ENCODE results near the gene GSC.

GSC gene

DNA sequence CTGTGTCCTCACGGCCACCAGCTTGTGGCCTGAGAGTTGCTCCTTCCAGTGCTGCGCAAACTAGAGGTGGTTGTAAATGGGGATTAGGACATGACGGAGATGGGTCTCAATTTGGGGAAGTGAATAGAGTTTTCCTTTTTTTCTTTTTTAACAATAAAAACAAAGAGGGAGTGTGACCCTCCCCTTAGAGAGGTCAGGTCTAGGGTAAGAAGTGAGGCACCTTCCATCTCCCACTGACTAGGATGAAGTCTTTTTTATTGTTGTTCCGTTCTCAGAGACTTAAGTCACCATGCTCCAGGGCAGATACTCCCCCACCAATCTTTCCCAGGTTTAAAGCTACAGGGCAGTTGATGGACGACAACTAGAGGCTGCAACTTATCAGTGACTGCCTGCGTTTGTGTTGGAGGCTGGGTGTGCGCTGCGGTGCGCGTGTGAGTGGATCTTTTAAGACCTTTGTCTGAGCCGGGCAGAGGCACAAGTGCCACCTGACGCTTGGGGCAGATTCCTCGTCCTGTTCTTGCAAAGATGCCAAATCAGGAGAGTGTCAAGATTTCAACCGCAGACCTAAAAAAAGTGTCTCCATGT lies 2.1 kb upstream of the GSC start:
- DNase-seq (ENCODE audit: low read depth in 2 of 3, low spot score in 2 of 3), result no peak

DNA sequence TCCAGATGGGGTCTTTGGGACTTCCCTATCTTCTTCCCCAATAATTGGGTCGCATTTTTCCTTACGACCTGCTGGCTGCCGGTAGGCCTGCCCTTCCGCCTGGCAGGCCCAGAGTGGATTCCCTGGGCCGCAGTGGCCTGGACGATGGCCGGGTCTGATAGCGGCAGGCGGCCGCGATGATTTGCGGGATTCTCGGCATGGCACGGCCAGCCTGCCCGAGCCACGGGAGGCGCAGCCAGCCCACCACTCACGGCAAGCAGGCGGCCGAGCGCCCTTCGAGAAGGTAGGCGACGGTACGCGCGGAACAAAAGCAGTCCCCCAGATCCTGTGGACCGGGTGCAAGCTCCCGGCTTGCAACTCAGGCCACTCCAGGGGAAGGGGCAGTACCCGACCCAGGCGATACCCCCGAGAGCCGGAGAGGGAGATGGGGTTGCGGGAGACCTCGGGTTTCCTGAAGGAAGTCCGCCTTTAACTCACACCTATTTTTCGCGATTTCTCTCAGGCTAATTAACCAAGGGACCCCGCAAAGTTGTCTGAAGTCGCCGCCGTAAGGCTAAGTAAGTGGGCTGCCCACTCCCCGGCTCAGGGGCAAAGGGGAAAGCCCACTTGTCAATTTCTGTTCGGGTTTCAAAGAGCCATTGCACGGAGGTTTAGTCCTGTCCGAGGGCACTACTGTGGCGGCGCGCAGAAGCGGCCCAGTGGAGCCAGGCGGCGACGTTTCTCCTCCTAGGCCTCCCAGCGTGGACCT lies 1.4 kb upstream of the GSC start:
- no peak for DNase-seq (ENCODE audit: low read depth in 2 of 3, low spot score in 2 of 3)

DNA sequence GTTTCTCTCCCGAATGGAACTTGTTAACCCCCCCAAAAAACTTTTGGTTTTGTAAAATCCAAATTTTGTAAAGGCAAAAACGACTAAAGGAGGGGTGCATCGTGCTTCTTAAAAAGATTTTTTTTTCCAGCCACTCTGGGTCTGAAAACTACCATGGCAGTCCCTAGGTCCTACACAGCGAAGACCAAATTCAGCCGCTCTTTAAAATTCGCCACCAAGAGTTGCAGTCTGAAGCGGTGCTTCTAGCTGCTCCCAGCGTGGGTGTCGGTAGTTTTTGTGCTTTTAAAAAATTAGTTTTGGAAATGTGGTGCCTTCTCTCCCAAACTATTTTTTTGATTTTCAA lies 873 bp upstream of the GSC start:
- DNase-seq (ENCODE audit: low read depth in 2 of 3, low spot score in 2 of 3), result no peak

GRCh38 chr14:94770251-94770749 lies 387 bp upstream of the GSC start:
- no peak for DNase-seq (ENCODE audit: low read depth in 2 of 3, low spot score in 2 of 3)

- no peak for DNase-seq (ENCODE audit: low read depth in 2 of 3, low spot score in 2 of 3)
Observed at GRCh38 chr14:94768521-94769390, 1.2 kb downstream of the GSC start.

- no peak for DNase-seq (ENCODE audit: low read depth in 2 of 3, low spot score in 2 of 3)
Observed at GRCh38 chr14:94768141-94768520, 1.8 kb downstream of the GSC start.

DNA sequence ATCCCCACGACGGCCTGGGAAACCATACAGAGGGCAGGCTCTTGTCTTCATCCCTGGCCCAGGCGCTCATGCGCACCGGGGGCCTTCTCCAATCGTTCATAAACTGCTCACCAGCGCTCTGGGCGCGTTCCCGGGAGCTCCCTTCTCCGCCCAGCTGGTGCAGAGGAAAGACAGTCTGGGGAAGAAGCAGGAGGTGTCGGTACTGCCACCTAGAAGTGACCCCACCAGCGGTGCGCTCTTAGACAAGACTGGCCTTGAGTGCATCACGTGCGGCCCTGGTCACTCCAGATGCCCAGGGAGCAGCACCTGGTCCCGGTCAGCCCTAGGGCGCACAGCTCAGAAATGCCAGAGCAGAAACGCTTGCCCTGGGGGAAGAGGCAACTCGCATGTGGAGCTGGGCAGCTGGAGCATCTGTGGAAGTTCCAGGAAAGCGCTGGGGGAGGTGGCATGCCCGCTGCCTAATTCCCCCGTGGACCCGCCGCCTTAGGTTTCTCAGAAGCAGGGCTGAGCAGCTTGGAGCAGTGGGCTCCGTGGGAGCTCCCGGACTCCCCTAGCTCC lies 2.5 kb downstream of the GSC start:
- no peak for DNase-seq (ENCODE audit: low read depth in 2 of 3, low spot score in 2 of 3)

DNA sequence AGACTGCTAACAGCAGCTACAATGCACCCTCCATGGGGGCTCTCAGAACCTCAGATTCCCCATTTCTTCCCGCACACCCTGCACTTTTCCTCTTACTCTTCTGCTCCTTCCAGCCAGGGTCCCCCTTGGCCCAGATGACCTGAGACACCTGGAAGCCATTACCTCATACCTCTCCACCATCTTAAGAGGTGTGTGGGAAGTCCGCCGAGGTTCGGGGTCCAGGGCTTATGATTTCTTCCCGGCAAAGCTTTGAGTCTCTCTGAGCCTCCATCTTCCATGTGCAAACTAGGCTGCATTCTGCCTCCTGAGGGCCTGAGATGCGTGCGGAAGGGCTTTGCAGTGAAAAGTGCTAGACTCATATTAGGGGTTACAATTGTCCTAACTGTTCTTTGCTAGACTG lies 5.3 kb downstream of the GSC start:
- no peak for DNase-seq (ENCODE audit: low read depth in 2 of 3, low spot score in 2 of 3)

GRCh38 chr14:94762431-94762830 lies 7.5 kb downstream of the GSC start:
- no peak for DNase-seq (ENCODE audit: low read depth in 2 of 3, low spot score in 2 of 3)

- no peak for DNase-seq (ENCODE audit: low read depth in 2 of 3, low spot score in 2 of 3)
Observed at GRCh38 chr14:94761997-94762377, 7.9 kb downstream of the GSC start.

- no peak for DNase-seq (ENCODE audit: low read depth in 2 of 3, low spot score in 2 of 3)
Observed at GRCh38 chr14:94761348-94761996, 8.4 kb downstream of the GSC start.

DNA sequence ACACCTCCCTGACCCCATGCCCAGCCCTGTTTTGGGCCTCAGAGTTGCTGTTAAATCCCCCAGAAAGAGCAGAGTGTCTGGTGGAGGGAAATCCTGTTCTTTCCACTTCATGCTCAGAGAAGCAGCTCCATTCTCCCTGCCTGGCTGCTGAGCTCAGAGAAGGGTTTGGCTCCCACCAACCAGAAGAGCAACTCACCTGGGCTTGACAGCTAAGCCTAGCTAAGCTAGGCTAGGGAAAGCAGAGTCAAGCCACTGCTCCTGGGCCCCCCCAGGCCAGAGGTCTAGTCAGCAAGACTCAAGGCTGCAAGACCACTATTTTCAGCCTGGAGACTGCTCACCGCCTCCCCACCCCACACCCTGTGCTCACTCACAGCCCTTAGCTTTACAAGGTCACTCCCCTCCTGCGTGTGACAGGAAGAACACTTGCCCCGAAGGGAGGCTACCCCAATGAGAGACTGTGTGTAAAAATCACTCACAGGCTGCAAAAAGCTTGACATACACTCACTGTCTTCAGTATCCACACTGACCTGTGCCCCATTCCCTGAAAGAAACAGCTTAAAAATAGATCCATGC lies 13.5 kb downstream of the GSC start:
- DNase-seq (ENCODE audit: low read depth in 2 of 3, low spot score in 2 of 3), result no peak

GRCh38 chr14:94754391-94754942 lies 15.4 kb downstream of the GSC start:
- DNase-seq (ENCODE audit: low read depth in 2 of 3, low spot score in 2 of 3), result no peak

GRCh38 chr14:94752591-94753436 lies 17.1 kb downstream of the GSC start:
- DNase-seq (ENCODE audit: low read depth in 2 of 3, low spot score in 2 of 3), result no peak

- no peak for DNase-seq (ENCODE audit: low read depth in 2 of 3, low spot score in 2 of 3)
Observed at GRCh38 chr14:94751956-94752355, 18.0 kb downstream of the GSC start.

DNA sequence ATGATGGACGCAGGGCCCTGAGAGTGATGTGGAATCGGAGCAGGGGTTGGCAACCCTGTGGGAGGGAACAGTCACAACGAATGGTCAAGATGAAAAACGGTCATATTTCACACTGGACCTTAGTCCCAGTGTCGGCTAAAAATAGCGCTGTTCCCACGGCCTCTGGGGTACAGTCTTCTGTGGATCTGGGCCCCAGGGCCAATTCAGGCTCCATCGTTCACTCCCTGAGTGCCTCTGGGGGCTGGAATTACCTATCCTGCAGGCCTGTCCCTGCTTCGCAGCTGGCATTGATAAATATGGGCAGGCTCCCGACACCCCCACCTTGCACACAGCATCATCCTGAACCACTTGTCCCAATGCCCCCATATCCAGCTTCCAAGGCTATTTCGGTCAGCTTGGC lies 18.6 kb downstream of the GSC start:
- DNase-seq (ENCODE audit: low read depth in 2 of 3, low spot score in 2 of 3), result no peak

DNA sequence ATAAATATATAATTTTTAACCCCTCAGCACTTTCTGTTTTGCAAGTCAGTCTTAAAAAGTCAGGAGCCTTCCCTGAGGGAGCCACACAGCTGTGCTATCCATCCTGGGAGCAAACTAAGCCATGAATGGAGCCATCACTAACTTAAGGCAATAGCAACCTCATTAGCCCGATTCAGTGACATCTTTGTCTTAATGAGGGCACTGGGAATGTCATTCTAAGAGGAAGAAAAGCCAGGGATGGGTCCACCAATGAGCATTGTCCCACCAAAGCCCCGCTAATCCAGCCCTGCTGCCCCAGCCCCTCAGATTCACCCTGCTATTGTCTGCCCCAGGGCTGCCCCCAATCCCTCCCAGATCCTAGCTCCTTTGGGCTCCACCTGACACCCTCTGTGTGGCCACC lies 19.5 kb downstream of the GSC start:
- no peak for DNase-seq (ENCODE audit: low read depth in 2 of 3, low spot score in 2 of 3)

DNA sequence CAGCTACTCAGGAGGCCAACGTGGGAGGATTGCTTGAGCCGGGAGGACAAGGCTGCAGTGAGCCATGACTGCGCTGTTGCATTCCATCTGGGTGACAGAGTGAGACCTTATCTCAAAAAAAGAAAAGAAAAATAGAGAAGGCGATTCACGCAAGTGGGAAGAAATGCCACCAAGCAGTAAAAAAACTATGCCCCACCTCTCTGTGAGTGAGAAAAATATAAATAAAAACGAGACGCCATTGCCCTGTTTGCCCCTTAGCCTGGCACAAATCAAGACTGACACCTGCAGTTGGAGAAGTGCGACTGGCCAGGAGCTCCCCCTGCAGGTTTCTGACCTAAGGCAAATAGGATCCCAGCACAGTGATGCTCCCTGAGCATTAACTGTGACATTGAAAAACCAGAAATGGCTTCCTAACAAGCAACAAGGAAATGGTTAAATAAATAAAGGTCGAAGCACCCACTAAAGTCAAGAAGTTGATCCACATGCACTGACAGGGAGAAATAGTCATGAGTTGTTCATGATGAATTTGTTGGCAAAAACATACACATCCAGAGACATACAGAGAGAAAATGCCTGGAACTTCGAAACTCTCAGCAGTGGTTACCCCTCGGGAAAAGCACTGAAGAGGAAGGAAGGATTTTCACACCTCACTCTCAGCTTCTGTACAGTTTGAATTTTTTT lies 21.1 kb downstream of the GSC start:
- no peak for DNase-seq (ENCODE audit: low read depth in 2 of 3, low spot score in 2 of 3)

DNA sequence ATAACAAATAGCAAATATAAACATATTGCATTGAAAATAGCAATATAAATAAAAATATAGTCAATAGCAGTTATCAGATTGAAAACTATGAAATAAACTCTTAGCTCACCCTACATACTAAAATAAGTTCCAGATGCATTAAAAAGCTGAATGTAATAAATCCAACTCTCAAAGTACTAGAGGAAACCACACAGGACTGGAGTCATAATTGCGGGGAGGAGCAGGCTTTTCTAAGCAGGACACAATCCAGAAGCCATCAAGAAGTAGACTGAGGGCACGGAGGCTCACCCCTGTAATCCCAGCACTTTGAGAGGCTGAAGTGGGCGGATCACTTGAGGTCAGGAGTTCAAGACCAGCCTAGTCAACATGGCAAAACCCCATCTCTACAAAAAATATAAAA lies 22.2 kb downstream of the GSC start:
- no peak for DNase-seq (ENCODE audit: low read depth in 2 of 3, low spot score in 2 of 3)

Measured in activated CD8-positive, alpha-beta memory T cell treated with anti-CD3 and anti-CD28 coated beads for 48 hours (primary cell).